Renal cortical epithelial cell (primary cell): ENCODE measurements around the gene RAPGEF4. TPM values are rescaled to one million over a fixed set of nuclear protein-coding genes. Genes with fewer than 3 reads are reported as not detected.
A peak's percentile ranks its signal among the peaks of the same experiment; 100 is the strongest.

Experiments
- DNase-seq: peaks from one replicate; pipeline ENCODE4 v3.0.0-alpha.2; 2011; ENCODE audit warnings: low read depth
- total RNA-seq: library from RNA; depleted of rRNA; stranded (reverse); fragments of >200 nt; gene quantifications from 2 replicates; pipeline ENCODE4 v1.2.3, GENCODE V29; 2014

Gene RAPGEF4
- total RNA-seq, 1 donor from 2014 or later = 1.2 TPM

DNA sequence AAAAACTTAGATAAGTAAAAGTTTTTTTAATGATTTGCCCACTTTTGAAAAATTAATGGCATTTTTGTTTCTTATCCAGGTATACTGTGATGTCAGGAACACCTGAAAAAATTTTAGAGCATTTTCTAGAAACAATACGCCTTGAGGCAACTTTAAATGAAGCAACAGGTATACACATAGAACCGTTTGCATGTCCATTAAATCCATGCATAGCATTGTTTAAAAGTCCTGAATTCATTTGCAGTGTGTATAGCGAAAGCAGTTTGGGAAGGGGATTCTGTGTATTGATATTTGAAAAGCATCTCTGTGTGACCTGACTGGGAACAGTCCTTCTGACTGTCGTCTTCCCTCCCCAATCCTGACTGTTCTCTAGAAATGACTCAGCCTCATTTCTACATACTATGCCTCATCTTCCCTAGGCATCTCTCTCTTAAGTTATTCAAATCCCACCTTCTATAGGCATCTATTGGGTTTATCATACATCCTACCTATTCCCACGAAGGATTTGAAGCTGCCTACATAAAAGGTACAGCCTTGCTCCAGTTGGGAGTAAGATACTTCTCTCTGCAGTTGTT is 260.8 kb downstream of the RAPGEF4 start:
- peak; percentile 46 for DNase-seq

GRCh38 chr2:172997031-172997430 is 261.4 kb downstream of the RAPGEF4 start:
- DNase-seq = no peak

- DNase-seq = peak; percentile 36
These were observed 263.1 kb downstream of the RAPGEF4 start for GRCh38 chr2:172998547-172999272.

GRCh38 chr2:172999641-173000386 is 264.2 kb downstream of the RAPGEF4 start:
- DNase-seq = peak; percentile 89

DNA sequence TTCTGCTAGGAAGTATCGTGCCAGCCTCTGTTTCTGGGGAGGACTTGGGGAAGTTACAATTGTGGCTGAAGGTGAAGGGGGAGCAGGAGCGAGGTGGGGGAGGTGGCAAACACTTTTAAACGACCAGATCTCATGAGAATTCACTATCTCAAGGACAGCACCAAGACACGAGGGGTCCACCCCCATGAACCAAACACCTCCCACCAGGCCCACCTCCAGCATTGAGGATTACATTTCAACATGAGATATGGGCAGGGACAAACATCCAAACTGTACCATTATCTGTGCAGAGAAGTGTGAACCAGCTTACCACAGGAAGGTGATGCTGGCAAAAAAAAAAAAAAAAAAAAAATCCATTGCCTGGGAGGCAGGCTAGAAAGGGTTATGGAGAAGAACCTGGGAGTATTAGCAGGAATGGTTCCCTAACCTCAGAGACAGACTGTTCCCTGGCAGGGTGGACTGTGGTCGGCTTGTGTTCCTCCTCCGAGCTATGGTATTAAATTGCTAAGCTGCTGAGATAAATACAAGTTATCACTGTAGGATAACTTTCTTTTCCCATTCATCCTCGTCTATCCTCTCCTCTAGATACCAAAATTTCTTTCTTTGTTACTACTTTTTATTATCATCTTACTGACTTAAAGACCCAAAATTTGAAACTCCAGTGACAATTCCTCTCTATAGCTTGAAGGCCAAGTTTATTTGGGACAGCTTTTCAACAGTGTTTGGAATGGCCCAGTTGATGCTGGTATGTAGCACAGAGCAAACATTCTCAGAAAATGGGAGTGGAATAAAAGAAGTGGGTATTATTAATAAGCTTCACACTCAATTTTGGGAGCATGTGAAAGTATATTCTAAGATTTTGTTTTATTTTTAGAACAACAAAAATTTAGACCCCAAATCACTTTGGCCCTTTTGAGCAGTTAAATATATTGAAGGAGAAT is 266.3 kb downstream of the RAPGEF4 start:
- no peak for DNase-seq

DNA sequence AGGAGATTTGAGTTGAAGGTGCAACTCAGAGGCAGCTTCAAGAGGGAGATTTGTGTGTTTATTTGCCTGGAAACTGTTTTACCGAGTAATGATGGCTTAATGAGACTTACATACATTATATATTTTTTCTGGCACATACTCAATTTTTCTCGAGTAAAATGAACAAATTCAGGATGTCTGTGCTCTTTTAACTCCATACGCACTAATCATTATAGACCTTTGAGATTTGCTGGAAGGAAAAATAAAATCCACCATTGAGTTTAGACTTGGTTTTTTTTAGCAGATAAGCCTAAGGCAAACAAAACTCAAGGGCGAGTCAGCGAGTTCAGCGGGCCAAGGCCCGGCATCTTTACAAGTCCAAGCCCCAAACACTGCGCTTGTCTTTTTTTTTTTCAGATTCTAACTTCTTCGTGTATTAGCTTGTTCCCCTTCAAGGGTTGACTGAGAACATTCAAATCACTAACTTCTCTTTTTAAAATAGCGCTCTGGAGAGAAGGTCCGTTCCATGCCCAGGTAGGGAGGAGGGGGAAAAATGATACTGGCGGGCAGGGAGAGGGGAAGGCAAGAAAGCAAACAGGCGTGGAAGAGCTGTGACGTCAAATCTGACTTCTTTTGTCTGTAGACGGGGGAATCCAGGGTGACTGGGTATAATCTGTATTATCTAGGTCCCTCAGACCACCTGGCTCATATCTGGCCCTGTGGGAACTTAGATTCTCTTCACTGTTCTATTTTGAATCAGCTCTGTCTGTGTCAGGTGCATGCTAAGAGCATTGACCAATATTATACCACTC is 267.3 kb downstream of the RAPGEF4 start:
- DNase-seq = no peak

GRCh38 chr2:173008786-173009185 is 273.1 kb downstream of the RAPGEF4 start:
- no peak for DNase-seq

DNA sequence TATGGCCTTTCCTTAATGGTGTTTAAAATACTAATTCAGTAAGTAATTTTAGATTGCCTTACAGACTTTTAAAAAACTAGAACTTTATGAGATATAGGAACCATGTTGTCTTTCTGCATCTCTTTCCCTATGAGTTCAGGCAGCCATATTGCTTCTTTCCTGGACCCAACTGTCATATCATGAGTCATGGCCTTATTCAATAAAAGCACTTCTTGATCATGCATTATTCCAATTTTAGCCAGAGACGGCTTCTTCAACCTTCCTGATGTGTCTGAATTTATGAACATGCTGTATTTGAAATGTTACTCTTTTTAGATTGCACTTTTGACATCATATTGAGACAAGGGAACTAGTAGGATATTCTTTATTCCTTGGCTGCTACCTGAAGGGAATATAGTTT is 274.6 kb downstream of the RAPGEF4 start:
- no peak for DNase-seq

- no peak for DNase-seq
These were observed 280.8 kb downstream of the RAPGEF4 start for GRCh38 chr2:173016451-173016850.

- no peak for DNase-seq
These were observed 282.2 kb downstream of the RAPGEF4 start for GRCh38 chr2:173017646-173018420.

- no peak for DNase-seq
These were observed 284.1 kb downstream of the RAPGEF4 start for GRCh38 chr2:173019755-173020154.

GRCh38 chr2:173021939-173022371 is 286.3 kb downstream of the RAPGEF4 start:
- DNase-seq = no peak

DNA sequence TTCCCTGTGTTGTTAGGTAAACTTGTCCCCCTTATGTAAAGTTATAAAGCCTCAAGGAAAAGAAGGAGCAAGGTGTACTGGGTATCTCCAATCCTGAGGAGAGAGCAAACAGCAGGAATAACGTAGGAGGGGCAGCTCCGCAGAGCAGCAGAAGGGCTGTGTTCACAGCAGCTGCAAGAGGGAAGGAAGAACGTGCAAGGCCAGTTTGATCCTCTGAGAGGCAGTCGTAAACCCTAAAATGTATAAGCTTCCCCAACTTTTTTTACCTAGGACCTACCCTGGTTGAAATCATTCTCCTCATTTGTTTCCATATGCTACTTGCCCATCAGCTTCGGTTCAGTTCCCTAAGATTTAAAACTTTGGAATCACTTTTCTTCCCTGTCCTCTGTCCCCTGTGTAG is 288.1 kb downstream of the RAPGEF4 start:
- DNase-seq = no peak

- DNase-seq = no peak
These were observed 290.8 kb downstream of the RAPGEF4 start for GRCh38 chr2:173026479-173026878.

DNA sequence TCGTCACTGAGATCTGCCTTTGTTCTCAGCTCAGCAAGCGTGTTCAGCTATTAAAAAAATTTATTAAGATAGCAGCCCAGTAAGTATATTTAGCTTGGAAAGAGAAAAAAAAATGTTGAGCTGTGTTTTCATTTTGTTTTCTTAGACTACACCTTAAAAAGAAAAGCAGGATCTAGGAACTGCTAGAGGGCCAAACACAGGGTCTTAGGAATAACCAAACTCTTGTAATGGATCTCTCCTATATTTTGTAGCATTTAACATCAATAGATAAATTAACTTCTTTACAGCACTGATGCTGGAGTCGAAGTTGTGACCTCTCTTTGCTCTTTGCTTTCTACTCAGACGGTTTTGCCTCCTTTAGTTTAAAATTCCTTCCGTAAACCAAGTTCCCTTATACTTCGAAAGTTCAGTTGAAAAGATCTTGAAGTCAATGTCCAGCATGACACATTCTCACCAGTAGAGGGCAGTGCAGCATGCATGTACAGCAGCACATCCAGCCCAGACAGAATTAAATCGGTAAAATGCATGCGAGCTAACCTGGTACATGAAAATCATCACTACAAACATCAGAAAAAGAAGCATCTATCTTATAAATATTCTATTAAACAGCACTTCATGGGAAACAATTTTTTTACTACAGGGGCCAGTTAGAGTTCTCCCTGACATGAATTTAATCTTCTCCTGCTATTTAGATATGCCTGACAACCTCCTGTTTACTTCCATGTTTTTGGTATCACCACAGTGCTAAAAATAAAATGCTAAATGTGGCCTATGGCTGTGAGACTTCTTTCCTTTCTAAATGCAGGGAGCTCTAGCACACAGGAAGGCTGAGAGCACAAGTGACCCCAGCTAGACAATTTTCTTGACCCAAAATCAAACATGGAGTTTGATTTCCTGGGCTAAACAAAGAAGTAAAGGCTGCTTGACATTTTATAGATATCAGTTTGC is 291.8 kb downstream of the RAPGEF4 start:
- DNase-seq = peak; percentile 86

DNA sequence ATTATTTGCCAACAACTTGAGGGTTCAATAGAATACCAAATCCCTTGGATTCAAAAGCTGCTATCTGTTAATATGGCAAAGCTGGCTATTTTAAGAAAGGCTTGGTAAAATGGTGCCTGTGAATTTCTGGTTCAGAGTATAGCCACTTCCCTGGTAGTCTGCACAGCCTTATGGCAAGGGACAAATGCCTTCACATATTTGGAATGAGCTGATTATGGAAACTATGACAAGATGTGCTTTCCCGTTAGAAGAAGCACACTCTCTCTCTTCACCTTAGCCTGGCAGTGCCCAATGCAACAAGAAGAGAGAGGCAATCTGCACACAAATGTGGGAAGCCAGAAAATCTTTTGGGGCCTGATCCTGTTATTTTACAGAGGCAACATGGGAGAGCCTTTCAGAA is 292.5 kb downstream of the RAPGEF4 start:
- DNase-seq = no peak

- no peak for DNase-seq
These were observed 293.0 kb downstream of the RAPGEF4 start for GRCh38 chr2:173028671-173029070.

GRCh38 chr2:173030561-173031490 is 295.2 kb downstream of the RAPGEF4 start:
- DNase-seq = no peak
